Measurements from ENCODE around the gene SVOP. TPM values are rescaled to one million over a fixed set of nuclear protein-coding genes. Genes with fewer than 3 reads are reported as not detected.

Gene SVOP
- total RNA-seq, 2 donors from 2014 or later: not detected

GRCh38 chr12:108879615-108880254 lies 141.1 kb downstream of the SVOP start, which contains the start of gene DAO:
Gene DAO (plus strand): TSS chr12:108880092. CDS start chr12:108885007, 4,915 bp downstream.
- 84 to 87% methylated on average over 8 to 16 of the region's 16 CpGs for WGBS, 2 experiments (ENCODE audit: insufficient coverage in 1 of 2, insufficient read length in 1 of 2)
- no peak within 1 kb of the TSS for H3K27ac Mint-ChIP-seq
- no peak within 1 kb of the TSS for H3K4me3 Mint-ChIP-seq

GRCh38 chr12:108876550-108876949 lies 144.3 kb downstream of the SVOP start:
- WGBS, 2 experiments (ENCODE audit: insufficient coverage in 1 of 2, insufficient read length in 1 of 2): 71 to 86% methylated on average over 3 of the region's 3 CpGs
- TF ChIP-seq CTCF (conservative IDR thresholded peaks at IDR 0.05): no peak

More at GRCh38 chr12:108879615-108880254, 141.1 kb downstream of the SVOP start, which contains the start of gene DAO:
- Histone ChIP-seq H3K4me1 (ENCODE audit: control insufficient read depth, insufficient read depth, low read length) (no peaks in the 10 kb centered on the region), H3K4me3 (ENCODE audit: low read length) (no peak within 1 kb of the TSS), H3K27me3 (ENCODE audit: control insufficient read depth, insufficient read depth, low read length, poor library complexity, severe bottlenecking) (no peaks in the 10 kb centered on the region), H3K36me3 (ENCODE audit: control insufficient read depth, insufficient read depth, low read length) (no peaks in the 10 kb centered on the region), H3K9me3 (ENCODE audit: control insufficient read depth, low read length) (no peaks in the 10 kb centered on the region), H3K9ac (ENCODE audit: extremely low read depth, low read length, poor library complexity, severe bottlenecking) (no peak within 1 kb of the TSS), H3K27ac (ENCODE audit: low read depth, low read length) (no peak within 1 kb of the TSS)
- Mint-ChIP-seq H3K9me3 (no peaks in the 10 kb centered on the region), H3K4me1 (no peaks in the 10 kb centered on the region), H3K36me3 (ENCODE audit: low read depth) (no peaks in the 10 kb centered on the region), H3K27me3 (ENCODE audit: insufficient read depth) (no peaks in the 10 kb centered on the region)
- TF ChIP-seq CTCF (conservative IDR thresholded peaks at IDR 0.05): no peak
- peak; percentile 56 for DNase-seq

DNA sequence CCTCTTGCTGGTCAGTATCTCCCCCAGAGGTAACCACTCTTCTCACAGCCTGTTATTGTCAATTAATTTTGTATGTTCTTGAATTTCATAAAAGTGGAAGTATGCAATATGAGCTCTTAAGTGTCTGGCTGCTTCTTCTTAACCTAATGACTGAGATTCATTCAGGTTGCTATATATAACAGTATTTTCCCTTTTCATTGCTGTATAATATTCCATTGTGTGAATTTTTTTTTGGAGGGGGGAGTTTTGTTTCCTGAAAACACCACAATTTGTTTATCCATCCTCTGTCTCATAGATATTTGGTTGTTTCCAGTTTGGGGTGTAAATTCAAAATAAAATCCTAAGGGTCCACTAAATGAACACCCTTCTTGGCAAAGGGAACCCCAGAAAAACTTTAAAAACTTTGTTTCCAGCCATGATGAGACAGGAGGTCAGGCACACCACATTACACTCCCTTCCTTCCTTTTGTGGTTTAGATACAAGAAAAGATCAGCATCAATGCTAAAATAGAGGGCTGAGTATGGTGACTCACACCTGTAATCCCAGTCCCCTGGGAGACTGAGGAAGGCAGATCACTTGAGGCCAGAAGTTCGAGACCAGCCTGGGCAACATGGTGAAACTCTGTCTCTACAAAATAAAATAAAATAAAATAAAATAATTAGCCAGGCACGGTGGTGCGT lies 145.0 kb downstream of the SVOP start:
- Histone ChIP-seq H3K4me1 (ENCODE audit: control insufficient read depth, insufficient read depth, low read length) (no peaks in the 10 kb centered on the region), H3K9ac (ENCODE audit: extremely low read depth, low read length, poor library complexity, severe bottlenecking) (no peak overlapping the region), H3K9me3 (ENCODE audit: control insufficient read depth, low read length) (no peaks in the 10 kb centered on the region), H3K4me3 (ENCODE audit: low read length) (no peak overlapping the region), H3K36me3 (ENCODE audit: control insufficient read depth, insufficient read depth, low read length) (no peaks in the 10 kb centered on the region), H3K27me3 (ENCODE audit: control insufficient read depth, insufficient read depth, low read length, poor library complexity, severe bottlenecking) (no peaks in the 10 kb centered on the region), H3K27ac (ENCODE audit: low read depth, low read length) (no peak overlapping the region)
- TF ChIP-seq CTCF (conservative IDR thresholded peaks at IDR 0.05): no peak
- H3K4me1 Mint-ChIP-seq: no peaks in the 10 kb centered on the region
- H3K9me3 Mint-ChIP-seq: no peaks in the 10 kb centered on the region
- H3K36me3 Mint-ChIP-seq (ENCODE audit: low read depth): no peaks in the 10 kb centered on the region
- no peak overlapping the region for H3K27ac Mint-ChIP-seq
- no peaks in the 10 kb centered on the region for H3K27me3 Mint-ChIP-seq (ENCODE audit: insufficient read depth)
- no peak for DNase-seq
- no peak overlapping the region for H3K4me3 Mint-ChIP-seq
- WGBS, 2 experiments (ENCODE audit: insufficient coverage in 1 of 2, insufficient read length in 1 of 2): 90 to 92% methylated on average over 2 to 3 of the region's 3 CpGs

More at GRCh38 chr12:108876550-108876949, 144.3 kb downstream of the SVOP start:
- Histone ChIP-seq H3K36me3 (ENCODE audit: control insufficient read depth, insufficient read depth, low read length) (no peaks in the 10 kb centered on the region), H3K9ac (ENCODE audit: extremely low read depth, low read length, poor library complexity, severe bottlenecking) (no peak overlapping the region), H3K9me3 (ENCODE audit: control insufficient read depth, low read length) (no peaks in the 10 kb centered on the region), H3K27ac (ENCODE audit: low read depth, low read length) (no peak overlapping the region), H3K27me3 (ENCODE audit: control insufficient read depth, insufficient read depth, low read length, poor library complexity, severe bottlenecking) (no peaks in the 10 kb centered on the region), H3K4me3 (ENCODE audit: low read length) (no peak overlapping the region), H3K4me1 (ENCODE audit: control insufficient read depth, insufficient read depth, low read length) (no peaks in the 10 kb centered on the region)
- Mint-ChIP-seq H3K9me3 (no peaks in the 10 kb centered on the region), H3K4me3 (no peak overlapping the region), H3K4me1 (no peaks in the 10 kb centered on the region), H3K36me3 (ENCODE audit: low read depth) (no peaks in the 10 kb centered on the region), H3K27ac (no peak overlapping the region), H3K27me3 (ENCODE audit: insufficient read depth) (no peaks in the 10 kb centered on the region)
- no peak for DNase-seq
